GM19397 (cell line): ENCODE data around the gene EEA1.
"Not testable (repeated sequence)": the region's sequence is repeated elsewhere in the genome, so short reads cannot be mapped to it uniquely, and the experiment has no call there.

Experiments used
- ATAC-seq: cut with Tn5 transposase; IDR thresholded peaks from one replicate; pipeline ENCODE4 v1.9.1; 2021; ENCODE audit warnings: mild to moderate bottlenecking, moderate library complexity; ENCODE audit not compliant: unreplicated experiment

EEA1 gene

GRCh38 chr12:92814584-92814983 is 114.5 kb downstream of the EEA1 start:
- no peak for ATAC-seq

- no peak for ATAC-seq
Observed at GRCh38 chr12:92810370-92810769, 118.7 kb downstream of the EEA1 start.

GRCh38 chr12:92803903-92804302 is 125.2 kb downstream of the EEA1 start:
- ATAC-seq, result no peak

GRCh38 chr12:92802906-92803305 is 126.2 kb downstream of the EEA1 start:
- no peak for ATAC-seq

- no peak for ATAC-seq
Observed at GRCh38 chr12:92796650-92797049, 132.4 kb downstream of the EEA1 start.

DNA sequence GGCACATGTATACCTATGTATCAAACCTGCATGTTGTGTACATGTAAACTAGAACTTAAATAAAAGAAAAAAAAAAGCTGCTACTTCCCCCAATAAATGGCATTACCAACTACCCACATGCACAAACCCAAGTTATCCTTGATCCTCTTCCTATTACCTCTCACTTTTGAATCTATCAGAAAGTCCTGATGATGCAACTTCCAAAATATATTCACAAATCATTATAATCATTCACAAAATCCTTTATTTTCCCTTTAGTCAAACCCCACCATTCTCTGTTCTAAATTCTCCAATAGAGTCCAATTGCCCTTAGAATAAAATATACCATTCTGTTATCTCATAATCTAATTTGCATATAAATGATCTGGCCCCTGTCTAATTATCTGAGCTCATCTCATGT is 134.3 kb downstream of the EEA1 start:
- no peak for ATAC-seq

- ATAC-seq, result not testable (repeated sequence)
Observed at GRCh38 chr12:92794356-92794755, 134.7 kb downstream of the EEA1 start.

GRCh38 chr12:92786045-92786444 is 143.1 kb downstream of the EEA1 start:
- ATAC-seq, result no peak

GRCh38 chr12:92785563-92785950 is 143.5 kb downstream of the EEA1 start:
- no peak for ATAC-seq

GRCh38 chr12:92784797-92785562 is 144.1 kb downstream of the EEA1 start:
- peak; percentile 95 for ATAC-seq

DNA sequence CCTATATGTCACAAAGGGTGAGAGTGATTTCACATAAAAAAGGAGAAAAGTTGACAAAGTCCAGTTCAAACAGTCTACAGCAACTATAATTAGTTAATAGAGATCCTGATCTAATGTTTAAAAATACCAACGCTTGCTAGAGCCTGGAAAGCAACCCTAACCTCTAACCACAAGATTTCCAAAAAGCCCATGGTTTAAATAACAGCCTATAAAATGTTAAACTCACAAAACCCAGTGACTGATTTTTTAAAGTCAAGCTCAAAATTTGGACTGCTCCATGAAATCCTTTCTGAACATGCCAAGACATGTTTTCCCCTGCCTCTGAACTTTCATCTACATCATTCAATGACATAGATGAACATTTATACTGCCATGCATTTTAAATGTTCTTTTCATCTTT is 144.7 kb downstream of the EEA1 start:
- ATAC-seq, result no peak

DNA sequence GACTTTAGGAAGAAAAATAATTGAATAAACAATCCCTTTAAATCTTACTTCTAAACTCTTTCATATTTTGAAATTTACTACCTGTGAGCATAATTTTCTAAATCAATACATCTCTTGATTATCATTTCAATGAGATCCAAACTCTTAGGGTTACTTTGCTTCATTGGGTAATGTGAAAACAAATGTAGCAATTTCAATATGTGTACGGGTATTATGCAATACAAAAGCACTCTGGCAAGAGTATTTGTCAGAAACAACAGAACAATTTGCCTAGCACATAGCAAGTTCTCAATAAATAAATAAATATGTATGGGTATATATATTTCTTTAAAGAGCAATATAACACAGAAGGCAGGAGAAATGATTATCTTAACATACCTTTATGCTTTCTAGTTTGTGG is 149.2 kb downstream of the EEA1 start:
- no peak for ATAC-seq

DNA sequence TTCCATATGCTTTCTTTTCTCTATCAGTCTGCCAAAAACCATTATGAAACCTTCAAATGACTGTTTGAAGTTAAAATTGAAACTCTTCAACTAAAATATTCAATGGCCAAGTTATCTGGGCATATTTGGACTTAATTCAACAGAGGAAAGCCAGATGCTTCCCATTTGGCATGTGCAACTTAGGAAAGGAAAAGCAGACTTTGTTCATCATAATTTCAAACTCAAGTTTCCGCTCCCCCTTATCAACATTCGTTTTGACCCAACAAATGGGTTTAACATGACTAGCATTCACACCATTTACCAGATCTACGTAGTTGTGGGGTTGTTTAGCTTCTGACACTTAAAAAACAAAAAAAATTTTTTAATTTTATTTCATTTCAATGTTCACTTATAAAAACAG is 150.6 kb downstream of the EEA1 start:
- no peak for ATAC-seq

GRCh38 chr12:92775416-92775815 is 153.7 kb downstream of the EEA1 start:
- no peak for ATAC-seq

DNA sequence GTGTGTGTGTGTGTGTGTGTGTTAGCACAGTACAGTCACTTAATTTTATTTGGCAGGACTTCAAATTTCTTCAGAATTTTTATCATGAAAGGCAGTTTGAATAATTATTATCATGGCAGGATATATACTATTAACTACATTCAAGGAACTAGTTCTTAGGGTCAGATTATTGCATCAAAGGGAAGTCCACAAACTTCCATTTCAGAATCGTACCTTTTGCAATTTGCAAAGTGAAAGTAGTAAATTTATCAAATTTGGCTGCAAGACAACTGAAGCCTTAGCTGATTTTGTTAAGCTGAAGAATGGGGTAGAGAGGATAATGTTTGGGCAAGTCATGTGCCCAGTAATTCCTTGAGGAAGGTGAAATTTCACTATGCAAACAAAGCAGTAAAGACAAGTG is 158.1 kb downstream of the EEA1 start:
- ATAC-seq, result no peak

- peak; percentile 72 for ATAC-seq
Observed at GRCh38 chr12:92769124-92769901, 159.8 kb downstream of the EEA1 start.

DNA sequence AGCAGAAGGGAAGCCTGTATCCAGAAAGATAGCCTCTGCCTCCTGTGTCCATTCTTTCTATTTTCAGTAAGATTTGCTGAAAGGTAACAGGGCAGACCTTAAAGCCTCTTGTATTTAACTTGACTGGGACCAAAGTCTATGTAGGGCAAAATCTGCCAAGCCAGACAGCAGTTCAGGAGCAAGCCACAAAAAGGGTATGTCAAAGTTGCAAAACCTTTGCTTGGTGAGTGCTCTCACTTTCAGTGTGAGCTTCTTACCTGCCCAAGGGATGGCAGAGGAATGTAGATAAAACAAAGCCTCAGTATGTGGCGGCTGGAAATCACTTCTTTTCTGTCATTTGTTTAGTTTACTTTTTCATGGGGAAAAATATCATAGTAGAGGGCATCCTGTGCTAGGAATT is 163.2 kb downstream of the EEA1 start:
- ATAC-seq, result no peak

GRCh38 chr12:92764831-92765230 is 164.3 kb downstream of the EEA1 start:
- no peak for ATAC-seq

GRCh38 chr12:92762773-92763172 is 166.3 kb downstream of the EEA1 start:
- no peak for ATAC-seq

DNA sequence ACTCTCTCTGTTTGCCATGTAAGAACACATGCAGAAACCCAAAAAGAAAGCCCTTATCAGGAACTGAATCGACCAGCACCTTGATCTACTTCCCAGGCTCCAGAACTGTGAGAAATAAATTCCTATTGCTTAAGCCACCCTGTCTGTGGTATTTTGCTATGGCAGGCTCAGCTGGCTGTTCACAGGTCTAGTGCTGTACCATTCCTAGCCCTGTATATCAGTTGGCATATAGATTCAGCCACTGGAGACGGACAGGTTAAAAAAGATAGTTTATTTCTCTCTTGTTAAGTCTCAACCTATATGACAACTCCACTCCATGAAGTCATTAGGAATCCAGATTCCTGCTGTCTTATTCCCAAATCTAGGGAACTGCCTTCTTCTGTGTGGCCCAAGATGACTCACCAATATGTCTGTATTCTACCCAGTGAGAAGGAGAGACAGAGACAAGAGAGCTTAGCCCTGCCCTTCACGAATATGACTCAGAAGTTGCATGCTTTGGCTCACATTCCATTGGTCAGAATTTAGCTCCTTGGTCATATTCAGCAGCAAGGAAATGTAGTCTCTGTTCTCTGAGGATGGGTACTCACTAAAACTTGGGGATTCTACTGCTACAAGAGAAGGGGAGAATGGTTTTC is 169.3 kb downstream of the EEA1 start:
- no peak for ATAC-seq

DNA sequence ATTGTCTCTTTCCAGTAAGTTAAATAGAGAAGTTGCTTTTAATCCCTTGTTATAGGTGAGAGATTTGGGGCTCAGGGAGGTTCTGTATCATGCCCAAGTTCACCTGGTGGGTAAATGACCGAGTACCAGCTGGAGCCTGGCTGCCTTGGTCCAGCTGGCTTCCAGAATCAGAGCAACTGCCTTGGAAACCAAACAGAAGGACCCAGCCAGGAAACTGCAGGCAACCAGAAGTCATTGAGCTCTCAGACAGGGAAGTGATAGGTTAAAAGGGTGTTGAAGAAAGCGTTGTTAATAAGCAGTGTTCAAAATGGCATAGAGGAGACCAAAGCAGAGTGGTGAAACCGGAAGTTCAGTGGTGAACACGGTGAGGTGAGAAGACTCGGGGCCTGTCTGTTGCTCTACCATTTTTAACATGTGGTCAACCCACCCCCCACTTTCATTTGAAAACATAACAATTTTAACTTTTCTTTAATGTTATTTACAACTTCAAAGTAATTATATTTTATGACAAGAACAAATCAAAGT is 171.4 kb downstream of the EEA1 start:
- no peak for ATAC-seq
